Activated CD4-positive, alpha-beta T cell treated with anti-CD3 and anti-CD28 coated beads for 4 hours (primary cell): ENCODE results near the gene CPN1.
"Not testable (repeated sequence)": the region's sequence is repeated elsewhere in the genome, so short reads cannot be mapped to it uniquely, and the experiment has no call there.

ENCODE experiments used
- DNase-seq, 2 donors: peaks; one replicate each; pipeline ENCODE4 v3.0.0-alpha.2; 2020

Gene CPN1

GRCh38 chr10:100081075-100082001, at the start of gene CPN1:
CPN1 (minus strand) TSS chr10:100081869; CDS start chr10:100081625, 244 bp downstream.
- DNase-seq: no peak

DNA sequence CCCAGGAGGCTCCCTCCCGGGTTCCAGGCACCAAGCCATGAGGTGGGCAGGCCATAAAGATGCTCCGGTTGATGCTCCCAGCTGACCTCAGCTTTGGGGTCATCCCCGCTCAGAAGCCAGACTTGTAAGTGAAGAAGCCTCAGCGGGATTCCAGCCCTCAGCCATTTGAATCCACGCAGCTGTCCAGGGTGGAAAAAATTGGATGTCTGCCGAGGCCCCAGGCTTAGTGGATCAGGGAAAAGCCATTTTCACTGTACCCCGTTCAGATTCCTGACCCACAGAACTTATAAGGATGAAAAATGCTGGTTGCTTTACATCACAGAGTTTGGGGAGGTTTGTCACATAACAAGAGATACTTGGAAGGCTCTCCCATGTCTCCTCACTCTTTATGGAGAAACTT, 49.2 kb upstream of the CPN1 start:
- no peak for DNase-seq

DNA sequence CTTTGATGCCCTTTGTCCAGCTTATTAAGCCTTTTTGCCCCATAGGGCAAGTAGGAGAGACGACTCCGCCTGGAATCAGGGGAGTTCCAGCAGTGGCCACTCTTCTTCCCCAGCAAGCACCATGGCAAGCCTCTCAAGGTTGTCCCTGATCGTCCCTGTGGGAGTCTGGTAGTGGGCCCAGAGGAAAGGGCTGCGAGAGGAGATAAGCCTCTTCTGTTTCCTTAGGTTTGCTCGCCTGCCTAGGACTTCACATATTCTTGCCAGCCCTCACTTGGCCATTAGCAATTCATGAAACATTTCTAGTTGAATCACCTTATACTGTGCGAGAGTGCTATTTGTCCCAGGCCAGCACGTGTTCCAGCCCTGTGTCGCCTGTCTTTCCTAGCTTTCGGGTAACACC, 47.8 kb upstream of the CPN1 start:
- no peak for DNase-seq

DNA sequence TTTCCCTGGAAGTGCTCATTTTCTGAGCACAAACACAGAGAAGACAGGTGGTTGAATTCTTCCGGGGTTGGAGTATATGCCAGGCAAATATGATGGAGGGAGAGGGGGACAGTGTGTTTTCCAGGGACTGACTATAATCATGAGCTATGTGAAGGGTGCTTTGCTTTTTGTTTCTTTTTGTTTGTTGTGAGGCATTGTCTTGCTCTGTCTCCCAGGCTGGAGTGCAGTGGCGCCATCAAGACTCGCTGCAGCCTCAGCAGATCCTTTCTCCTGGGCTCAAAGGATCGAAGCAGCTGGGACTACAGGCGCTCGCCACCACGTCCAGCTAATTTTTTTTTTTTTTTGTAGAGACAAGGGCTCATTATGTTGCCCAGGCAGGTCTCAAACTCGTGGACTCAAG, 47.3 kb upstream of the CPN1 start:
- no peak for DNase-seq

DNA sequence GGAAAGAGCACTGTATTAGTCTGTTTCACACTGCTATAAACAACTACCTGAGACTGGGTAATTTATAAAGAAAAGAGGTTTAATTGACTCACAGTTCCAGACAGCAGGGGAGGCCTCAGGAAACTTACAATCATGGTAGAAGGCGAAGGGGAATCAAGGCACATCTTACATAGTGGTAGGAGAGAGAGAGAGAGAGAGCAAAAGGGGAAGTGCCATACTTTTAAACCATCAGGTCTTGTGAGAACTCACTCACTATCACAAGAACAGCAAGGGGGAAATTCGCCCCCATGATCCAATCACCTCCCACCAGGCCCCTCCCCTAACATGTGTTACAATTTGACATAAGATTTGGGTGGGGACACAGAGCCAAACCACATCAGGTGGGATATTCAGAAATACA, 43.7 kb upstream of the CPN1 start:
- DNase-seq: not testable (repeated sequence)

GRCh38 chr10:100124097-100124496, 42.4 kb upstream of the CPN1 start:
- DNase-seq: no peak

DNA sequence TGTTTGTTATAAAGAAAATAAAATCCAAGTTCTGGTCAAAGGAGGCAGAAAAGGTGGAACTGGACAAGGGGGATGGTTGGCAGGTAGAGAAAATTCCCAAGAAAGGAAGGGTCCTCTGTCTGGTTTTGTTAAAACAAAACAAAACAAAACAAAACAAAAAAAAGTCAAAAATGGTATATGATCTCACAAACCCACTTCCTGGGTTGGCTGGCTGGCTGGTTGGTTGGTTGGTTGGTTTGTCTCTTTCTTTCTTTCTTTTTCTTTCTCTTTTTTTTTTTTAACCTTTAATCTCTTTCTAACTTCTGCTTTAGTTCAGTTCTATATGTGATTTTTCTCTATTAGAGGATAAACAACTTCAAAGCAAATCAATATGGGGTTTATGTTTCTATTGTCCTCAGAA, 41.1 kb upstream of the CPN1 start:
- DNase-seq: no peak

GRCh38 chr10:100120550-100120949, 38.9 kb upstream of the CPN1 start:
- DNase-seq: no peak

- DNase-seq: no peak
Measured at GRCh38 chr10:100119726-100120125, 38.1 kb upstream of the CPN1 start.

DNA sequence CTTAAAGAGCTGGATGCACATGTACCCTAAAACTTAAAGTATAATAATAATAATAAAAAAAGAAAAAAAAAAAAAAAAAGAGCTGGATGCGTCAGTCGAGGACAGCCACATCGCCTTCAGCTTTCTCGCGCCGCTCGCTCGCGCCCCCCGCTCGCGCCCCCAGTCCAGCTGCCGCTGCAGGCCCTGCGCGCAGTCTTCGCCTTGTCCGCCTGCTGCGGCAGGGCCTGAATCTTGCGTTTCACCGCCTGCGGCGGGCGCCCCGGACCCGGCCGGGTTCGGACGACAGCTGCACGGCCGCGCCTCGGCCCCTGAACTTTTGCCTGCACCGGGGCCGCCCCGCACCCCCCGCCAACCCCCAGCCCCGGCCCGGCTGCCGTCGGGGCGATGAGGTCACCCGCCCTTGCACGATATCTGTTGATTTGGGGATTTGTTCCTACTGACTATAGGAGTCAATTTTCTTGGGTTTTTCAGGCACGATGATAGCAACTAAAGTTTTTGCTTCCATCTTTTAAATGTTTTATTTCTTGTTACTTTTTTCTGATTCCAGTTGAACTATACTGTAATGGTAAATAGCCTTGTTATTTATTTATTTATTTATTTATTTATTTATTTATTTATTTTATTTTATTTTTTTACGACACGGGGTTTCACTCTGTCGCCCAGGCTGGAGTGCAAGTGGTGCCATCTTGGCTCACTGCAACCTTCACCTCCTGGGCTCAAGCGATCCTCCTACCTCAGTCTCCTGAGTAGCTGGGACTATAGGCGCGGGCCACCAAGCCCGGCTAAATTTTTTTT, 33.5 kb upstream of the CPN1 start:
- no peak for DNase-seq

DNA sequence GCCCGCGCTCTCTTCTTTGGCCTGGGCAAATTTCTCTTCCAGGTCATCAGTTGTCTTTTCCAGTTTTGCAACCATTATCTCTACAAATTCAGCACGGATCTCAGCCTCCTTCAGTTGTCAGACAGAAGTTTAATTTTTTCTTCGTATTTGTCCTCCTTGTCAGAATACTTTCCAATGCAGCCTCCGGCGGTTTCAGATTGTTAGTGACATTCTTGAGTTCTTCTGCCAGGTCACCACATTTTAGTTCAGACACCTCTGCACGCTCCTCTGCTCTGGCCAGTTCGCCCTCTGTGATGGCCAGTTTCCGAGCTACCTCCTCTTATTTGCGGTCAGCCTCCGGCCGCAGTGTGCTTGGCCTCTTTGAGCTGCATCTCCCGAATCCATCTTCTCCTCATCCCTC, 32.8 kb upstream of the CPN1 start:
- DNase-seq: no peak

GRCh38 chr10:100109670-100110069, 28.0 kb upstream of the CPN1 start:
- DNase-seq: no peak

DNA sequence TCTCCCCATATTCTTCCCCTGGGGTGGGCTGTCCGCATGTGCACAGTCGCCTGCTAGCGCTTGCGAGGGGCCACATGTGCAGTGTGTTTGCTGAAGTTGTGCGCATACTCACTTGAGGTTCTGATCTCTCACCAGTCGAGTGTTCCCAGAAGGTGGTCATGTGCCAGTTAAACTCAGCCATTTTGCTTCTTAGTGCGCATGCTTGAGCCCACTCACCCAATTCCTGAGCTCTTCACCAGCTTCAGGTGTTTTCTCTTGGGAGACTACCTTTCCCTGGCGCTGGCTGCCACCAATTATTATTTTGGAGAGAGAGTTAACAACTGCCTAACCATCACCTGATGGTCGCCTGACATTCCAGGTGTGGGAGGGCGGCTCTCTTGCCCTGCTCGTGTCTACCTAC, 25.2 kb upstream of the CPN1 start:
- no peak for DNase-seq

GRCh38 chr10:100104300-100104699, 22.6 kb upstream of the CPN1 start:
- DNase-seq: no peak

DNA sequence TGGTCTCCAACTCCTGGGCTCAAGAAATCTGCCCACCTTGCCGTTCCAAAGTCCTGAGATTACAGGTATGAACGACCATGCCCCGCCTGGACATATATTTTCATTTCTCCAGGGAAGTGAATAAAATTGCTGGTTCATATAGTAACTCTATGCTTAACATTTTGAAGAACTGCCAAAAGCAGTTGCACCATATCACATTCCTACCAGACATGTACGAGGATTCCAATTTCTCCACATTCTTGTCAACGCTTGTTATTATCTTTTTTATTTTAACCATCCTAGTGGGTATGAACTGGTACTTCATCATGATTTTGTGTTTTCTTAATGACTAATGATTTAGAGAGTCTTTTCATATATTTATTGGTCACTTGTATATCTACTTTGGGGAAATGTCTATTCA, 21.9 kb upstream of the CPN1 start:
- no peak for DNase-seq

- no peak for DNase-seq
Measured at GRCh38 chr10:100101192-100102076, 19.8 kb upstream of the CPN1 start.

DNA sequence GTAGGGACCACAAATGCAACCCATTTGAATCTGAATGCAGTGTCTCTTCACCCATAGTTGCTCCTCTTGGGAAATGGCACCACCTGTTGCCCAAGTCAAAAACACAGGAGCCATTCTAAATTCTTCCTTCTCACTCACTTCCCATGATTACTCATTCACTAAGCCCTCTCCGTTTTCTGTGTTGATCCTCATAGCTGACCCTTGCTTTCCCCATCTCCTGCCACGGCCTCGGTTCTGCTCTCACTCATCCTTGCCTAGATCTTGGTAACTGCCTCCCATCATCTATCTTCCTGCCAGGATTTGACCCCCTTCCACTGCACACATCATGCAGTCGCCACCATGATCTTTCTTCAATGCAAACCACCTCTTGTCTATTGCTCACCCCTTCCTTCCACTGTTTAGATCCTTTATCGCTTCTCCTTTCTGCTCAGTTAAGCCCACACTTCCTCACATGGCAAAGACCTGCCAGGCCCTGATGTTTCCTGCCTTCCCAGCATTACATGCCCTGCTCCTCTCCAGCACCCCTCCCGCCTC, 19.0 kb upstream of the CPN1 start:
- no peak for DNase-seq

DNA sequence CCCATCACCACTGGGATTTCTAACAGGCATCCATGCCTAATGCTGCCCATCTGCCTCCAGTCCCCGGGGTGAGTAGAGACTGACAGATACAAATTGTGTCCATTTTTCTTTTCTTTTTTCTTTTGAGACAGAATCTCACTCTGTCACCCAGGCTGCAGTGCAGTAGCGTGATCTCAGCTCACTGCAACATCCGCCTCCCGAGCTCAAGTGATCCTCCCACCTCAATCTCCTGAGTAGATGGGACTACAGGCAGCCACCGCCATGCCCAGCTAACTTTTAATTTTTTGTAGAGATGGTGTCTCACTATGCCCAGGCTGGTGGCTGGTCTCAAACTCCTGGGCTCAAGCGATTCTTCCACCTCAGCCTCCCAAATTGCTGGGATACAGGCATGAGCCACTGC, 7.6 kb upstream of the CPN1 start:
- no peak for DNase-seq

DNA sequence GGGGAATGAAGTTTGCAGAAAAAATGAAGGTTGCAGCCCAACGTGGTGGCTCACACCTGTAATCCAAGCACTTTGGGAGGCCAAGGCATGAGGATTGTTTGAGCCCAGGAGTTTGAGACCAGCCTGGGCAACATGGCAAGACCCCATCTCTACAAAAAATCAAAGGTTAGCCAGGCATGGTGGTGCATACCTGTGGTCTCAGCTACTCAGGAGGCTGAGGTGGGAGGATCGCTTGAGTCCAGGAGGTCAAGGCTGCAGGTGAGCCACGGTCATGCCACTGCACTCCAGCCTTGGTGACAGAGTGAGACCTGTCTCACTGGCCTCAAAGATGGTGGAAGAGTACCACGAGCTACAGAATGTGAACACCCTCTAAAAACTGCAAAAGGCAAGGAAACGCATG, 5.0 kb upstream of the CPN1 start:
- DNase-seq: not testable (repeated sequence)

- DNase-seq: no peak
Measured at GRCh38 chr10:100085596-100085995, 3.9 kb upstream of the CPN1 start.

- no peak for DNase-seq
Measured at GRCh38 chr10:100083623-100084022, 2.0 kb upstream of the CPN1 start.

DNA sequence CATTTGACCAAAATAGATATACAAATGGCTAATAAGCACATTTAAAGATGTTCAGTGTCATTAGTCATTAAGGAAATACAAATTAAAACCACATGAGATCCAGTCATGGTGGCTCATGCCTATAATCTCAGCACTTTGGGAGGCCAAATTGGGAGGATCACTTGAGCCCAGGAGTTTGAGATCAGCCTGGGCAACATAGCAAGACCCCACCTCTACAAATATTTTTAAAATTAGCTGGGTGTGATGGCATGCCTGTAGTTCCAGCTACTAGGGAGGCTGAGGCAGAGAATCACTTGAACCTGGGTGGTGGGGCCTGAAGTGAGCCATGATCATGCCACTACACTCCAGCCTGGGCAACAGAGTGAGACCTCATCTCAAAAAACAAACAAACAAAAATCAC, 607 bp upstream of the CPN1 start:
- not testable (repeated sequence) for DNase-seq

DNA sequence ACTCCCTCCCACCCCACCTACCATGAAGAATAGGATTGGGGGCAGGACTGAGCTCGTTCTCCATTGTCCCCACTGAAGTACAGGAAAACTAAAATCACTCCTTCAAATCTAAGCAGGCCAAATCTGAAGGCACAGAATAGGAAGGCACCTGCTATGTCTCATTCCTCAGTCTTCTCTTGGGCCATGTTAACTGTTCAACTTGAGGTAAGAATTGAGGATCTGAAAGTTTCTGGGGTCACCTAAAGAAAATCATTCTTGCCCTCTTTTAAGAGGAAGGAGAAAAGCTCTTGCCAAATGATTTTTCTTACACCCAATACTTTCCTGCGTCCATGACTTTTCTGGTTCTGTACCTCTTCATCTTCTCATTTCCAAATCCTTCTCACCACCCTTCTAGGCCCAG, 4.9 kb downstream of the CPN1 start:
- DNase-seq: no peak
